22Rv1 (cell line): ENCODE measurements around the gene PCSK5.

Source experiments
- H3K27ac ChIP-seq: fragments of 450-650 bp; 2 replicates; pipeline ENCODE4 v1.5.1; 2017
- ZFX ChIP-seq: fragments of 450-650 bp; IDR thresholded peaks from 2 replicates; pipeline ENCODE4 v1.6.1; 2017; ENCODE audit warnings: antibody characterized with exemption, borderline replicate concordance
- TF ChIP-seq, protein P1 (sequence below): fragments of 450-650 bp; IDR thresholded peaks from 2 replicates; pipeline ENCODE4 v1.5.1; 2017; ENCODE audit warnings: mild to moderate bottlenecking

Gene PCSK5

DNA sequence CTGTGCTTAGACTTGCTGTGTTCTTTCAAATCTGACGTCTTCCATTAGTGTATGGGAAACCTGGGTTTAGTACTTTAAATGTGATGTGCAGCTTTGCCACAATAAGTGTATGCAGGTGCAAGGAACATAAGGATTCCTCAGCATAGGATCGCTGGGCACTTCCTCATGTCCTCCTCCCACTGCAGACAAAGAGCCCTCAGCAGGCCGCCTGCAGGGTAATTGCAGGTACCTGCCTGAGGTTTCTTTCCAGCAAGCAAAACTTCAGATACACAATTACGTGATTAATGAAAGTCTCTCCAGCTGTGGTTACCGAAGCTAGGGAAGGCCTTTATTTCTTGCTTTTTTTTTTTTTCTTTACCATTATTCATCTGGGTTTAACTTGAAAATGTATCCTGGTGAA lies 270.6 kb downstream of the PCSK5 start:
- H3K27ac ChIP-seq = no peak overlapping the region
- no peak for TF ChIP-seq ZFX
- TF ChIP-seq, protein P1, sequence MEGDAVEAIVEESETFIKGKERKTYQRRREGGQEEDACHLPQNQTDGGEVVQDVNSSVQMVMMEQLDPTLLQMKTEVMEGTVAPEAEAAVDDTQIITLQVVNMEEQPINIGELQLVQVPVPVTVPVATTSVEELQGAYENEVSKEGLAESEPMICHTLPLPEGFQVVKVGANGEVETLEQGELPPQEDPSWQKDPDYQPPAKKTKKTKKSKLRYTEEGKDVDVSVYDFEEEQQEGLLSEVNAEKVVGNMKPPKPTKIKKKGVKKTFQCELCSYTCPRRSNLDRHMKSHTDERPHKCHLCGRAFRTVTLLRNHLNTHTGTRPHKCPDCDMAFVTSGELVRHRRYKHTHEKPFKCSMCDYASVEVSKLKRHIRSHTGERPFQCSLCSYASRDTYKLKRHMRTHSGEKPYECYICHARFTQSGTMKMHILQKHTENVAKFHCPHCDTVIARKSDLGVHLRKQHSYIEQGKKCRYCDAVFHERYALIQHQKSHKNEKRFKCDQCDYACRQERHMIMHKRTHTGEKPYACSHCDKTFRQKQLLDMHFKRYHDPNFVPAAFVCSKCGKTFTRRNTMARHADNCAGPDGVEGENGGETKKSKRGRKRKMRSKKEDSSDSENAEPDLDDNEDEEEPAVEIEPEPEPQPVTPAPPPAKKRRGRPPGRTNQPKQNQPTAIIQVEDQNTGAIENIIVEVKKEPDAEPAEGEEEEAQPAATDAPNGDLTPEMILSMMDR = no peak

GRCh38 chr9:76161541-76161940 lies 271.1 kb downstream of the PCSK5 start:
- H3K27ac ChIP-seq = no peak overlapping the region
- TF ChIP-seq, protein P1 = no peak
- TF ChIP-seq ZFX = no peak

GRCh38 chr9:76162086-76162730 lies 271.7 kb downstream of the PCSK5 start:
- H3K27ac ChIP-seq = no peak overlapping the region
- TF ChIP-seq ZFX = no peak
- TF ChIP-seq, protein P1 = no peak

DNA sequence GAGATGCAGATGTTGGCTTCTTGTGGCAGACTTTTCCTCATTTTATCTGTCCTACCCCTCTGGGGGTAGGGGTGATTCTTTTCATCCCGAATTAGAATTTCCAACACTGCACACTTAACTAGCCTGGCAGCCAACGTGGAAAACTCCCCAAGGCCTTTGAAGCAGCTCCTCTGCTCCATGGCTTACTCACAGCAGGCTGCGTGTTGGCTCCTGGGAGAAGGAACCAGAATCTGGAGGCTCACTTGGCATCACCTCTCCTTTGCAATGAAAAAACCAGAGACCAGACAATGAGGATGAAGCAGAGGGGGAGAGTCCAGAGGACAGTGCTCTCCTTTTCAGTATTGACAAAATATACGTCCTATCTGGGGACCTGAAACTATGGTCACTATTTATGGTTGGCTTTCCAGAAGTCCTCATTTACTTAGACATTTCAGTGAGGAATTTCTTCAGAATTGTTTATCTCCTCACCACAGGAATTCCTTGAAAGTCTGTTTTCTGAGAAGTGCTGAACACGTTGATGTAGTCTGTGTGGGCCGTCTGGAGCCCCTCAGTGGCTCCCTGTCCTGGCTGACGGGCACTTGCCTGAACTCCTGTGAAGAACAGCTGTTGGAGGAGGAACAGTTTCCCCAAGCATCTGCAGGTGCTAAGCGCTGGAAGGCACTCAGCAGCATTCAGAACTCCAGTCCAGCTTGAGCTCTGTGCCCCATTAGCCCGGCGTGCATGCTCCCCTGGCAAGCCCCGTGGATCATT lies 272.5 kb downstream of the PCSK5 start:
- TF ChIP-seq, protein P1 = no peak
- TF ChIP-seq ZFX = no peak

GRCh38 chr9:76166526-76166925 lies 276.1 kb downstream of the PCSK5 start:
- H3K27ac ChIP-seq = no peak overlapping the region
- TF ChIP-seq, protein P1 = no peak

More for the DNA sequence above, 272.5 kb downstream of the PCSK5 start:
- H3K27ac ChIP-seq = no peak overlapping the region

DNA sequence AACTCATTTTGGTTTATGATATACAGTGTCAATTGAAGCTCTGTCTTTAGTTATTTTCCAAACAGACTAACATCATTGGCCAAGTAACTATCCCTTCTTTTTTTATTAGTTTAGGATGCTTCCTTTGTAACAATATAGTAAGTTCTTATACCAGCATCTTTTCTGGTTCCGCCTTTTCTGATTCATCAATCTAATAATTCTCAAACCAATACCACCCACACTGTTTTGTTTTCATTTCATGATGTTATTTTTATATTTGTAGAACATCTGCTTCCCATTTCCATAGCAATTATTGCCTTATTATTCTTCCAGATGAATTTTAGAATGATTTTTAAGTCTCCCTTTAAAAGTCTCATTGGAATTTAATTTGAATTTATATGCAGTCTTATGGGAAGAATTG lies 285.7 kb downstream of the PCSK5 start:
- H3K27ac ChIP-seq = no peak overlapping the region
- TF ChIP-seq, protein P1 = no peak
- no peak for TF ChIP-seq ZFX

DNA sequence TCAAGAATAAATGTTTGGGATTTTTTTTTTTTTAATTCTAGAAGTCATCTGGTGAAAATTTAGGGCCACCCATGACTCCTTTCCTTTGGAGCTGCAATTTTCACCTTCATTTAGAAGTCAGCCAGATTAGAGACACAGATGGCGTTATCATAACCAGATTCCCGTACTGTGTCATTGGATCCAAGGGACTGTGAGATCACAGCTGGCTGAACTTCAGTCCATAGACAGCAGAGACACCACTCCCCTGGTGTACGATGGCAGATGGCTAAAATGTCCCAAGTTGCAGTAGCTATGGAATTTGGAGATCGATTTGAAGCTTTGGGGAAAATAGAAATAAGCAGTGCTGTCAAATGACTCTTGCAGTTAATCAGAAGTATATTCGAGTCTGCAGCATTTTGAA lies 287.5 kb downstream of the PCSK5 start:
- no peak overlapping the region for H3K27ac ChIP-seq
- TF ChIP-seq, protein P1 = no peak
- no peak for TF ChIP-seq ZFX
